Chondrocyte (in vitro differentiated cells): Measurements from ENCODE around the gene TECPR1. TPM values are rescaled to one million over a fixed set of nuclear protein-coding genes. Genes with fewer than 3 reads are reported as not detected.

Source experiments
- DNase-seq: peaks from one replicate; pipeline ENCODE4 v3.0.0; 2021; ENCODE audit warnings: mixed read lengths, low spot score
- H3K27ac Mint-ChIP-seq: one replicate; pipeline ENCODE4 v1.8.0; 2021; ENCODE audit warnings: mild to moderate bottlenecking, moderate library complexity, mixed read lengths; ENCODE audit not compliant: unreplicated experiment
- H3K27me3 Mint-ChIP-seq: 2 replicates; pipeline ENCODE4 v1.8.0; 2021; ENCODE audit warnings: low read depth, mixed read lengths
- H3K36me3 Mint-ChIP-seq: 2 replicates; pipeline ENCODE4 v1.8.0; 2021; ENCODE audit warnings: low read depth, mixed read lengths
- H3K4me1 Mint-ChIP-seq: 2 replicates; pipeline ENCODE4 v1.8.0; 2021; ENCODE audit warnings: low read depth, mild to moderate bottlenecking, mixed read lengths
- H3K4me3 Mint-ChIP-seq: one replicate; pipeline ENCODE4 v1.8.0; 2021; ENCODE audit warnings: mild to moderate bottlenecking, moderate library complexity, mixed read lengths; ENCODE audit not compliant: unreplicated experiment
- H3K9me3 Mint-ChIP-seq: 2 replicates; pipeline ENCODE4 v1.8.0; 2021; ENCODE audit warnings: low read depth, mixed read lengths
- total RNA-seq: library from RNA; stranded (reverse); gene quantifications from 3 replicates; pipeline ENCODE4 v1.2.1, GENCODE V29; 2021
- TF ChIP-seq, protein P1 (sequence below): fragments of 200-600 bp; sonication (generic); IDR thresholded peaks from 2 replicates; pipeline ENCODE4 v1.5.0; 2021; ENCODE audit warnings: antibody characterized with exemption, mild to moderate bottlenecking, moderate library complexity

TECPR1 gene
- total RNA-seq, 1 donor from 2014 or later = 27.3 TPM

DNA sequence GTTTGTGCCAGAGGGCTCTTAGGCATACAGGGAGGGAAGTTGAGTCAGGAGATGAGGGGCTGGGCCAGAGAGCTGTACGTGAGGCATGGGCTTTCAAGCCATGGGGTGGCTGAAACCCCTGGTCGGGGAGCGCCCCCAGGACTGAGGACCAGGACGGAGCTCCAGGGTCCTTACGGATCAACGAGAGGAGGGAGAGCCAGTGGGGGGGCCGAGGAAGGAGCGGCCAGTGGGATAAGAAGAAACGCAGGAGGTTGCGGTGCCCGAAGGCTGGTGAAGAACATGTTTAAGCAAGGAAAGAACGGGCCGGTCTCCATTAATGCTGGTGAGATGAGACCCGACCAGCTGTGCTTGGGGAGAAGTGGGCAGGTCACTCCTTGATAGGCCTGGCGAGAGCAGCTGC is 84.4 kb downstream of the TECPR1 start:
- Mint-ChIP-seq H3K27ac (no peak overlapping the region), H3K4me3 (no peak overlapping the region), H3K36me3 (peaks cover 3% of the 10 kb centered on the region), H3K27me3 (no peaks in the 10 kb centered on the region), H3K9me3 (no peaks in the 10 kb centered on the region), H3K4me1 (peaks cover 9% of the 10 kb centered on the region)
- no peak for DNase-seq
- TF ChIP-seq, protein P1, sequence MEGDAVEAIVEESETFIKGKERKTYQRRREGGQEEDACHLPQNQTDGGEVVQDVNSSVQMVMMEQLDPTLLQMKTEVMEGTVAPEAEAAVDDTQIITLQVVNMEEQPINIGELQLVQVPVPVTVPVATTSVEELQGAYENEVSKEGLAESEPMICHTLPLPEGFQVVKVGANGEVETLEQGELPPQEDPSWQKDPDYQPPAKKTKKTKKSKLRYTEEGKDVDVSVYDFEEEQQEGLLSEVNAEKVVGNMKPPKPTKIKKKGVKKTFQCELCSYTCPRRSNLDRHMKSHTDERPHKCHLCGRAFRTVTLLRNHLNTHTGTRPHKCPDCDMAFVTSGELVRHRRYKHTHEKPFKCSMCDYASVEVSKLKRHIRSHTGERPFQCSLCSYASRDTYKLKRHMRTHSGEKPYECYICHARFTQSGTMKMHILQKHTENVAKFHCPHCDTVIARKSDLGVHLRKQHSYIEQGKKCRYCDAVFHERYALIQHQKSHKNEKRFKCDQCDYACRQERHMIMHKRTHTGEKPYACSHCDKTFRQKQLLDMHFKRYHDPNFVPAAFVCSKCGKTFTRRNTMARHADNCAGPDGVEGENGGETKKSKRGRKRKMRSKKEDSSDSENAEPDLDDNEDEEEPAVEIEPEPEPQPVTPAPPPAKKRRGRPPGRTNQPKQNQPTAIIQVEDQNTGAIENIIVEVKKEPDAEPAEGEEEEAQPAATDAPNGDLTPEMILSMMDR = no peak

DNA sequence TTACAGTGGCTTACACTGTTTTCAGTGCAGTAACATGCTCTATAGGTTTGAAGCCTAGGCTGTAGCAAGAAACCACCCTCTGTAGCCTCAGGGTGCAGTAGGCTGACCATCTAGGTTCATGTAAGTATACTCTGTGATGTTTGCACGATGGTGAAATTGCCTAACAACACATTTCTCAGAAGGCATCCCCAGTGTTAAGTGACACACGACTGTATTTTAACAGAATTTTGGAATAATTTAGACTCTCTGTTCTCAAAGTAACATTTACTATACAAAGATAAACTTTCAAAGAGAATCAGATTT is 85.4 kb downstream of the TECPR1 start:
- Mint-ChIP-seq H3K4me3 (no peak overlapping the region), H3K27me3 (no peaks in the 10 kb centered on the region), H3K9me3 (no peaks in the 10 kb centered on the region), H3K4me1 (peaks cover 9% of the 10 kb centered on the region), H3K27ac (no peak overlapping the region), H3K36me3 (peaks cover 2% of the 10 kb centered on the region)
- TF ChIP-seq, protein P1 = no peak
- no peak for DNase-seq

DNA sequence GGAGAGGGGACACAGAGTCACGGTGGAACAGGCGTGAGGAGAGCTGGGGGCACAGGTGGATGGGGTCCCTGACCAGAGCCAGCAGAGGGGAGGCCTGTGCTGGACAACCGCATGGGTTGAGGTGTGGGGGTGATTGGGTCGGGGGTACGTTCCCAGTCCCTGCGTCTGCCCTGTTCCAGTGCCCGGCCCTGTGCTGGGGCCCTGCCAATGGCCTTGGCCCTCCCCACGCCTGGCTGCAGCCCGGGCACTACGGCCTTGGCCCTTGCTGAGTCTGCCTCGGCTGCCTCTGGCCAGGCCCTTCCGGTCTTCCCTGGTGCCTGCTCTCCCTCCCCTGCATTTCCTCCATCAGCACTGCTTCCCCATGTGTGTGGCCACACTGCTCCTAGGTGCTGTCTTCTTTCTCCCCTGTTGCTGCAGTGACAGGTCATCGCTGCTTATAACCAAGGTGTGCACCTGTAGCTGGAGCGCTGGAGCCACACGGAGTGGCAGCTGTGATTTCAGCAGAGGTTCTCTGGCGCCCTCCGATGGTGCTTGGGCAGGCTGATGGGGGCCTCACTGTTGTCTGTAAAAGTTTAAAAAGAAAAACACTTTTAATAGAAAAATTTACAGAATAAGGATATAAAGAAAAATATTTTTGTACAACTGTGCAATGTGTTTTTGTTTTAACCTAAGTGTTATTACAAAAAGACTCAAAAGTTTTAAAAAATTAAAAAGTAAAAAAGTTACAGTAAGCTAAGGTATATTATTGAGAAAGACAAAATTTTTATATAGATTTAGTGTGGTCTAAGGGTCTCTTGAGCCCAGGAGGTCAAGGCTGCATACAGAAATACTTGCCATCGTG is 86.0 kb downstream of the TECPR1 start:
- Mint-ChIP-seq H3K36me3 (no peaks in the 10 kb centered on the region), H3K4me3 (no peak overlapping the region), H3K27ac (no peak overlapping the region), H3K9me3 (no peaks in the 10 kb centered on the region), H3K4me1 (peaks cover 9% of the 10 kb centered on the region), H3K27me3 (no peaks in the 10 kb centered on the region)
- DNase-seq = no peak
- TF ChIP-seq, protein P1 = peak; percentile 81

Other genes with a start within 250 kb of the TECPR1 start
- gene LMTK2, start 145.4 kb downstream of the TECPR1 start, total RNA-seq = 14.9 to 15.2 TPM (median 15.0 TPM) in 3 replicates
- gene BHLHA15, start 40.8 kb downstream of the TECPR1 start, total RNA-seq = 0.32 to 1.2 TPM in 2 of 3 replicates, not detected in the other
- 264 to 370 TPM (median 359 TPM) in 3 replicates for gene BRI3, start 29.5 kb upstream of the TECPR1 start, total RNA-seq
- 8.7 to 12.4 TPM (median 11.9 TPM) in 3 replicates for gene BAIAP2L1, start 148.9 kb upstream of the TECPR1 start, total RNA-seq